RWPE2 (cell line): ENCODE measurements around the gene TPD52L2.
A peak's percentile ranks its signal among the peaks of the same experiment; 100 is the strongest.

ENCODE experiments used
- ATAC-seq: fragments of 200-7000 bp; cut with Tn5 transposase; 3 replicates; pipeline ENCODE4 v1.9.1; 2021; ENCODE audit warnings: low read depth
- DNase-seq: peaks from one replicate; pipeline ENCODE4 v3.0.0-alpha.2; 2020; ENCODE audit warnings: low spot score
- H3K27ac ChIP-seq: fragments of 450-650 bp; 2 replicates; pipeline ENCODE4 v1.5.1; 2017; ENCODE audit warnings: mild to moderate bottlenecking; ENCODE audit not compliant: poor library complexity, severe bottlenecking
- H3K27me3 ChIP-seq: fragments of 250-450 bp; sonication (Bioruptor Pico); 2 replicates; pipeline ENCODE4 v1.5.1; 2021; ENCODE audit warnings: mild to moderate bottlenecking, moderate library complexity; ENCODE audit not compliant: insufficient read depth, poor library complexity, severe bottlenecking
- H3K36me3 ChIP-seq: fragments of 250-450 bp; sonication (Bioruptor Pico); 2 replicates; pipeline ENCODE4 v1.5.1; 2020; ENCODE audit warnings: low read depth, mild to moderate bottlenecking, moderate library complexity
- H3K4me1 ChIP-seq: fragments of 250-450 bp; sonication (Bioruptor Pico); 2 replicates; pipeline ENCODE4 v1.5.1; 2021; ENCODE audit warnings: mild to moderate bottlenecking, moderate library complexity; ENCODE audit not compliant: insufficient read depth, poor library complexity, severe bottlenecking
- H3K4me3 ChIP-seq: fragments of 250-450 bp; sonication (Bioruptor Pico); 2 replicates; pipeline ENCODE4 v1.5.1; 2021; ENCODE audit warnings: mild to moderate bottlenecking, moderate library complexity; ENCODE audit not compliant: severe bottlenecking
- H3K9me3 ChIP-seq: fragments of 250-450 bp; sonication (Bioruptor Pico); 2 replicates; pipeline ENCODE4 v1.5.1; 2021; ENCODE audit warnings: mild to moderate bottlenecking, moderate library complexity; ENCODE audit not compliant: severe bottlenecking
- CTCF ChIP-seq: fragments of 450-650 bp; IDR thresholded peaks from one replicate; pipeline ENCODE4 v1.5.1; 2017; ENCODE audit warnings: mild to moderate bottlenecking, moderate library complexity; ENCODE audit not compliant: poor library complexity, severe bottlenecking

Gene TPD52L2

DNA sequence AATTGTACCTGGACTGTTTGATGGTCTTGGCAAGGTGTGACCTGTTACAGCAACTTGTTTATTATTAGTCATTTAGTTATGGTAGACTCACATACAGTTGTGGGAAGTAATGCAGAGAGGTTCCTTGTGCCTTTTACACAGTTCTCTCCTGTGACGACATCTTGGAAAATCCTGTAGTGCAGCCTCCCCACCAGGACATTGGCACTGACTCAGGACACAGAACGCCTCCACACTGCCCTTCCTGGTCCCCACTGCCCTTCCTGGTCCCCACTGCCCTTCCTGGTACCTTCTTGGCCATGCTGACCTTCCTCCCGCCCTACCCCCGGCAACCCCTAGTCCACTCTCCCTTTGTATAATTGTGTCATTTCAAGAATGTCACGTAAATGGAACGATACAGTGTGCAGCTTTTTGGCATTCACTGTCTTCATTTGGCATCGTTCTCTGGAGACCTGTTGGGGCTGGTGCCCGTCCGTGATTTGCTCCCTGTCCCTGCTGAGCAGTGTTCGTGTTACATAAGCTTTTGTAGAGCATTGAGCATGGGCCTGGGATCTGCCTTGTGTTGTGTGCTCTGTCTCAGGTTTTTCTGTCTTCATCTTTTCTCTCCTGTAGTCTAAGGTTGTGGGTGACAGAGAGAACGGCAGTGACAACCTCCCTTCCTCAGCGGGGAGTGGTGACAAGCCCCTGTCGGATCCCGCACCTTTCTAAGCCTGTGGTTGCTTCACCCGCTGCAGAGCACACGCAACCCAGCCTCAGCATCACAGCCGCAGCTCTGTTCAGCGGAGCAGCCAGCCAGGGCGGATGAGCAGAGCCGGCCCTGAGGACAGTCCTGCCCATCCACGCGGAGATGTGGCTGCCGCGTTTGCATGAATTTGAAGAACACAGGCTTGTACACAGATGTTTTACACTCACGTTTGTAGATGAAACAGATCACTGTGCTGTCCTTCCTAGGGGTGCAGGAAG is 24.5 kb downstream of the TPD52L2 start:
- Histone ChIP-seq H3K27ac (peak overlapping the region; percentile 29), H3K36me3 (peaks cover 66% of the 10 kb centered on the region), H3K4me1 (peaks cover 26% of the 10 kb centered on the region), H3K4me3 (no peak overlapping the region), H3K27me3 (no peaks in the 10 kb centered on the region), H3K9me3 (no peaks in the 10 kb centered on the region)
- ATAC-seq = peak; percentile 9; the same call in 1 of the 3 replicates
- TF ChIP-seq CTCF = no peak
- no peak for DNase-seq

DNA sequence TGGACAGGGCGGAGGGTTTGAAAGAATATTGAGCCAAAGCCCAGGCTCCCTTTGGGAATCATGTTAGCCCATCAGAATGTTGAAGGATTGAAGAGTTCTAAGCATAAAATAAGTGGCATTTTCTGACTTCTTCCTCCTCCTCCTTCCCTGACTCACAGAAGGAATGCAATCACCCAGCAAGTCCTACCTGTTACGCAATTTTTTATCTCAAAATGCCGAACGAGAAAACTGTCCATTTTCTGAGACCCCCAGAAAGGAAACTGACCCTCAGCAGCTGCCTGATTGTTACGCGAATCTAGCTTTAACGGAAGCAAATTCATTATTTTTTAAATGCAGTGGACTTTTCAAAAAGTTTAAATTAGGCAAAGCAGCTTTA is 25.1 kb downstream of the TPD52L2 start:
- ATAC-seq (no peak), DNase-seq (no peak)
- Histone ChIP-seq H3K4me3 (no peak overlapping the region), H3K27ac (peak overlapping the region; percentile 29), H3K4me1 (peaks cover 26% of the 10 kb centered on the region), H3K9me3 (no peaks in the 10 kb centered on the region), H3K27me3 (no peaks in the 10 kb centered on the region), H3K36me3 (peaks cover 59% of the 10 kb centered on the region)
- no peak for TF ChIP-seq CTCF

- no peak for ATAC-seq
- no peak for TF ChIP-seq CTCF
- Histone ChIP-seq H3K4me1 (peaks cover 23% of the 10 kb centered on the region), H3K36me3 (peaks cover 55% of the 10 kb centered on the region), H3K27ac (peak overlapping the region; percentile 29), H3K9me3 (no peaks in the 10 kb centered on the region), H3K27me3 (no peaks in the 10 kb centered on the region), H3K4me3 (no peak overlapping the region)
- DNase-seq = no peak
Measured at GRCh38 chr20:63890616-63891015, 25.5 kb downstream of the TPD52L2 start.

GRCh38 chr20:63891061-63892002 is 26.3 kb downstream of the TPD52L2 start:
- peak; percentile 81 for DNase-seq
- no peak overlapping the region for H3K4me3 ChIP-seq
- no peak for ATAC-seq
- no peak for TF ChIP-seq CTCF
- no peaks in the 10 kb centered on the region for H3K27me3 ChIP-seq
- H3K4me1 ChIP-seq = peaks cover 23% of the 10 kb centered on the region
- peaks cover 47% of the 10 kb centered on the region for H3K36me3 ChIP-seq
- H3K27ac ChIP-seq = no peak overlapping the region
- H3K9me3 ChIP-seq = no peaks in the 10 kb centered on the region
